H9 (cell line): ENCODE results near the gene ODAD3. TPM values are rescaled to one million over a fixed set of nuclear protein-coding genes. Genes with fewer than 3 reads are reported as not detected.

Experiments
- DNase-seq: peaks from one replicate; pipeline ENCODE4 v3.0.0-alpha.2; 2017
- H2AFZ ChIP-seq: one replicate; pipeline ENCODE4 v1.6.1; 2013; ENCODE audit warnings: mild to moderate bottlenecking, low read length, control low read depth, moderate library complexity
- H2AK5ac ChIP-seq: 2 replicates; pipeline ENCODE4 v1.6.1; 2013; ENCODE audit warnings: low read length, control low read depth, mixed read lengths; ENCODE audit not compliant: insufficient read length
- H2BK120ac ChIP-seq: one replicate; pipeline ENCODE4 v1.6.1; 2013; ENCODE audit warnings: low read depth, mild to moderate bottlenecking, low read length, control low read depth, inconsistent platforms; ENCODE audit not compliant: poor library complexity, severe bottlenecking
- H2BK12ac ChIP-seq: 2 replicates; pipeline ENCODE4 v1.6.1; 2013; ENCODE audit warnings: low read length, control low read depth, mixed read lengths, low read depth; ENCODE audit not compliant: insufficient read length
- H2BK15ac ChIP-seq: 2 replicates; pipeline ENCODE4 v1.6.1; 2013; ENCODE audit warnings: low read depth, low read length, control low read depth
- H2BK20ac ChIP-seq: one replicate; pipeline ENCODE4 v1.6.1; 2013; ENCODE audit warnings: low read depth, mild to moderate bottlenecking, low read length, control low read depth, inconsistent platforms; ENCODE audit not compliant: poor library complexity, severe bottlenecking
- H2BK5ac ChIP-seq: 2 replicates; pipeline ENCODE4 v1.6.1; 2013; ENCODE audit warnings: low read length, control low read depth, mixed read lengths; ENCODE audit not compliant: insufficient read length
- H3K14ac ChIP-seq: 2 replicates; pipeline ENCODE4 v1.6.1; 2013; ENCODE audit warnings: low read length, control low read depth; ENCODE audit not compliant: insufficient read depth
- H3K18ac ChIP-seq: 2 replicates; pipeline ENCODE4 v1.6.1; 2013; ENCODE audit warnings: low read depth, mild to moderate bottlenecking, mixed read lengths, low read length, control low read depth; ENCODE audit not compliant: insufficient read length
- H3K23ac ChIP-seq: 2 replicates; pipeline ENCODE4 v1.6.1; 2013; ENCODE audit warnings: low read length, control low read depth, mixed read lengths, low read depth; ENCODE audit not compliant: insufficient read length
- H3K23me2 ChIP-seq: 2 replicates; pipeline ENCODE4 v1.6.1; 2013; ENCODE audit warnings: low read depth, mild to moderate bottlenecking, mixed read lengths, low read length, control low read depth; ENCODE audit not compliant: insufficient read length, poor library complexity, severe bottlenecking
- H3K27ac ChIP-seq: 2 replicates; pipeline ENCODE4 v1.5.1; 2013; ENCODE audit warnings: low read length, control low read depth, mixed read lengths, low read depth; ENCODE audit not compliant: insufficient read length
- H3K27me3 ChIP-seq: 2 replicates; pipeline ENCODE4 v1.6.1; 2013; ENCODE audit warnings: low read length, control low read depth, inconsistent platforms; ENCODE audit not compliant: insufficient read depth
- H3K4ac ChIP-seq: 2 replicates; pipeline ENCODE4 v1.6.1; 2013; ENCODE audit warnings: low read depth, mild to moderate bottlenecking, control low read depth, inconsistent platforms, low read length, moderate library complexity
- H3K4me1 ChIP-seq: 2 replicates; pipeline ENCODE4 v1.6.1; 2013; ENCODE audit warnings: low read length, control low read depth, inconsistent platforms; ENCODE audit not compliant: insufficient read depth
- H3K4me2 ChIP-seq: 2 replicates; pipeline ENCODE4 v1.6.1; 2013; ENCODE audit warnings: low read length, control low read depth, mixed read lengths; ENCODE audit not compliant: insufficient read length, insufficient read depth
- H3K56ac ChIP-seq: 2 replicates; pipeline ENCODE4 v1.6.1; 2013; ENCODE audit warnings: low read depth, mild to moderate bottlenecking, mixed read lengths, low read length, control low read depth; ENCODE audit not compliant: insufficient read length
- H3K79me1 ChIP-seq: 2 replicates; pipeline ENCODE4 v1.6.1; 2013; ENCODE audit warnings: low read depth, mild to moderate bottlenecking, moderate library complexity, low read length, control low read depth, inconsistent platforms; ENCODE audit not compliant: insufficient read depth, poor library complexity, severe bottlenecking
- H3K79me2 ChIP-seq: 2 replicates; pipeline ENCODE4 v1.6.1; 2013; ENCODE audit warnings: low read length, control low read depth, inconsistent platforms; ENCODE audit not compliant: insufficient read depth
- H3K9ac ChIP-seq: 2 replicates; pipeline ENCODE4 v1.6.1; 2013; ENCODE audit warnings: low read length, control low read depth, mixed read lengths; ENCODE audit not compliant: insufficient read length; ENCODE audit errors: extremely low read depth
- H3K9me3 ChIP-seq: one replicate; pipeline ENCODE4 v1.6.1; 2013; ENCODE audit warnings: low read depth, low read length, inconsistent platforms; ENCODE audit not compliant: control insufficient read depth
- H3T11ph ChIP-seq: one replicate; pipeline ENCODE4 v1.6.1; 2013; ENCODE audit warnings: mild to moderate bottlenecking, low read length, control low read depth, inconsistent platforms
- H4K20me1 ChIP-seq: one replicate; pipeline ENCODE4 v1.6.1; 2013; ENCODE audit not compliant: control insufficient read depth, insufficient read length, insufficient read depth
- H4K5ac ChIP-seq: 2 replicates; pipeline ENCODE4 v1.6.1; 2013; ENCODE audit warnings: low read depth, mild to moderate bottlenecking, mixed read lengths, low read length, control low read depth; ENCODE audit not compliant: insufficient read length
- H4K8ac ChIP-seq: replicated peaks from 2 replicates; pipeline ENCODE4 v1.6.1; 2013; ENCODE audit warnings: low read length, control low read depth, mixed read lengths, low read depth; ENCODE audit not compliant: insufficient read length
- H4K91ac ChIP-seq: 2 replicates; pipeline ENCODE4 v1.6.1; 2013; ENCODE audit warnings: low read depth, mild to moderate bottlenecking, moderate library complexity, mixed read lengths, low read length, control low read depth; ENCODE audit not compliant: insufficient read length
- H3K27ac Mint-ChIP-seq, 3 experiments: 2 replicates in 2 of 3; 3 replicates in 1 of 3; pipeline ENCODE4 v1.8.0; 2020 to 2021; ENCODE audit warnings: mixed read lengths in 3 of 3, mild to moderate bottlenecking in 1 of 3, moderate library complexity in 1 of 3
- H3K27me3 Mint-ChIP-seq: 2 replicates; pipeline ENCODE4 v1.8.0; 2021; ENCODE audit warnings: low read depth, mild to moderate bottlenecking, moderate library complexity, mixed read lengths
- H3K36me3 Mint-ChIP-seq, 3 experiments: 2 replicates in 2 of 3; 3 replicates in 1 of 3; pipeline ENCODE4 v1.8.0; 2020 to 2021; ENCODE audit warnings: low read depth in 3 of 3, mixed read lengths in 3 of 3; ENCODE audit not compliant: insufficient read depth in 1 of 3
- H3K4me1 Mint-ChIP-seq, 2 experiments: 2 replicates each; pipeline ENCODE4 v1.8.0; 2020; ENCODE audit warnings: mixed read lengths in 2 of 2
- H3K4me3 Mint-ChIP-seq, 2 experiments: 2 replicates in 1 of 2; 3 replicates in 1 of 2; pipeline ENCODE4 v1.8.0; 2020 to 2021; ENCODE audit warnings: mild to moderate bottlenecking in 2 of 2, mixed read lengths in 2 of 2, moderate library complexity in 1 of 2
- H3K9me3 Mint-ChIP-seq, 2 experiments: 2 replicates in 1 of 2; 3 replicates in 1 of 2; pipeline ENCODE4 v1.8.0; 2020; ENCODE audit warnings: mild to moderate bottlenecking in 2 of 2, mixed read lengths in 2 of 2, moderate library complexity in 1 of 2
- WGBS: extraction: QIAGEN DNeasy Blood & Tissue Kit; methylation state at CpG from one replicate; pipeline ENCODE4 v1.1.7; 2013; ENCODE audit warnings: missing lambda C conversion rate, low lambda C conversion rate, mixed read lengths; ENCODE audit not compliant: insufficient read length; ENCODE audit errors: extremely low coverage; 5-methylcytosine and 5-hydroxymethylcytosine counted together
- total RNA-seq: library from RNA; stranded (reverse); gene quantifications from 2 replicates; pipeline ENCODE4 v1.2.1, GENCODE V29; 2021
- TF ChIP-seq, protein P1 (sequence below): fragments of 200-600 bp; sonication (generic); conservative IDR thresholded peaks from 3 replicates; pipeline ENCODE4 v1.8.0; 2021; ENCODE audit warnings: antibody characterized with exemption, mild to moderate bottlenecking

Gene ODAD3
- total RNA-seq, 1 experiment from 2014 or later = 2.5 TPM

- TF ChIP-seq, protein P1, sequence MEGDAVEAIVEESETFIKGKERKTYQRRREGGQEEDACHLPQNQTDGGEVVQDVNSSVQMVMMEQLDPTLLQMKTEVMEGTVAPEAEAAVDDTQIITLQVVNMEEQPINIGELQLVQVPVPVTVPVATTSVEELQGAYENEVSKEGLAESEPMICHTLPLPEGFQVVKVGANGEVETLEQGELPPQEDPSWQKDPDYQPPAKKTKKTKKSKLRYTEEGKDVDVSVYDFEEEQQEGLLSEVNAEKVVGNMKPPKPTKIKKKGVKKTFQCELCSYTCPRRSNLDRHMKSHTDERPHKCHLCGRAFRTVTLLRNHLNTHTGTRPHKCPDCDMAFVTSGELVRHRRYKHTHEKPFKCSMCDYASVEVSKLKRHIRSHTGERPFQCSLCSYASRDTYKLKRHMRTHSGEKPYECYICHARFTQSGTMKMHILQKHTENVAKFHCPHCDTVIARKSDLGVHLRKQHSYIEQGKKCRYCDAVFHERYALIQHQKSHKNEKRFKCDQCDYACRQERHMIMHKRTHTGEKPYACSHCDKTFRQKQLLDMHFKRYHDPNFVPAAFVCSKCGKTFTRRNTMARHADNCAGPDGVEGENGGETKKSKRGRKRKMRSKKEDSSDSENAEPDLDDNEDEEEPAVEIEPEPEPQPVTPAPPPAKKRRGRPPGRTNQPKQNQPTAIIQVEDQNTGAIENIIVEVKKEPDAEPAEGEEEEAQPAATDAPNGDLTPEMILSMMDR = no peak
- H3K4me3 Mint-ChIP-seq = peak overlapping the region; percentile 69 to 92
- no CpG with 5 or more reads among the region's 36 CpGs for WGBS
Observed at GRCh38 chr19:11421371-11422098, 13.4 kb downstream of the ODAD3 start.

More at GRCh38 chr19:11421371-11422098, 13.4 kb downstream of the ODAD3 start:
- no peak overlapping the region for H2BK20ac ChIP-seq
- no peak overlapping the region for H3K27ac ChIP-seq
- H3K23me2 ChIP-seq = peaks cover 32% of the 10 kb centered on the region
- no peak overlapping the region for H2BK5ac ChIP-seq
- no peaks in the 10 kb centered on the region; the same call in 1 of the 2 replicates for H3K27me3 ChIP-seq
- H3K4me1 ChIP-seq = no peaks in the 10 kb centered on the region
- no peak overlapping the region for H3K4ac ChIP-seq
- Mint-ChIP-seq H3K4me1 (peaks cover 23 to 31% of the 10 kb centered on the region in 2 experiments), H3K9me3 (no peaks in the 10 kb centered on the region; a peak in 2 of 5 replicates), H3K27ac (peak overlapping the region; percentile 90 to 95 (median 90); a peak in 4 of 7 replicates), H3K36me3 (peaks cover 0 to 3% (median 2%) of the 10 kb centered on the region in 3 experiments; a peak in 3 of 7 replicates), H3K27me3 (peaks cover 27% of the 10 kb centered on the region)
- H2BK15ac ChIP-seq = no peak overlapping the region
- no peaks in the 10 kb centered on the region for H3K79me1 ChIP-seq
- H3K23ac ChIP-seq = no peak overlapping the region
- no peak overlapping the region for H2BK12ac ChIP-seq
- no peak overlapping the region for H4K8ac ChIP-seq
- peak overlapping the region; percentile 72 for H3K4me2 ChIP-seq
- H2AK5ac ChIP-seq = no peak overlapping the region
- H3K9ac ChIP-seq = peak overlapping the region; percentile 23
- peak overlapping the region; percentile 70 for H2AFZ ChIP-seq
- H3T11ph ChIP-seq = no peak overlapping the region
- no peaks in the 10 kb centered on the region for H3K9me3 ChIP-seq
- H3K14ac ChIP-seq = no peak overlapping the region
- H4K91ac ChIP-seq = no peak overlapping the region
- peak overlapping the region; percentile 32 for H3K18ac ChIP-seq
- H3K56ac ChIP-seq = no peak overlapping the region
- no peak overlapping the region for H2BK120ac ChIP-seq
- H4K20me1 ChIP-seq = no peaks in the 10 kb centered on the region
- H4K5ac ChIP-seq = no peak overlapping the region
- H3K79me2 ChIP-seq = no peaks in the 10 kb centered on the region
- DNase-seq = peak; percentile 92
